Activated CD4-positive, alpha-beta T cell treated with anti-CD3 and anti-CD28 coated beads for 24 hours (primary cell): ENCODE results near the gene MDGA2.
"Not testable (repeated sequence)": the region's sequence is repeated elsewhere in the genome, so short reads cannot be mapped to it uniquely, and the experiment has no call there.

Experiments
- DNase-seq, 2 donors: peaks; one replicate each; pipeline ENCODE4 v3.0.0-alpha.2; 2020; ENCODE audit warnings: low read depth in 2 of 2

The MDGA2 gene

DNA sequence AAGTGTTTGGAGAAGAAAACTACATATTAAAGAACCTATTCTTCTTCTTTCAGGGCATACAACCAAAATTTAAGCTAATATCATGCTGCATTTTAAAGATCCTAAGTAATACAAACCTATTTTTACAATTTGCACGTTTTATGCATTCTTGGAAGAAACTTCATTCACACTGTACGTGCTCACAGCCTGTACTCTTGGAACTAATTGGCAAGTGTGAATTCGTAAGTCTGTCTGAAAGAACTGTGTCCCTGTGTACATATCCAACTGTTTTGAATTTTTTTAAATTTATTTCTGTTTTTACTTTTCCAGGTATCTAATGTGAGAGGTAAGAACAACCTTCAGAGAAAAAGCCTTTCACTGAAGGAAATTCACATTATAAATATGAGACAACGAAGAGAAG, 347.0 kb downstream of the MDGA2 start:
- DNase-seq = no peak

DNA sequence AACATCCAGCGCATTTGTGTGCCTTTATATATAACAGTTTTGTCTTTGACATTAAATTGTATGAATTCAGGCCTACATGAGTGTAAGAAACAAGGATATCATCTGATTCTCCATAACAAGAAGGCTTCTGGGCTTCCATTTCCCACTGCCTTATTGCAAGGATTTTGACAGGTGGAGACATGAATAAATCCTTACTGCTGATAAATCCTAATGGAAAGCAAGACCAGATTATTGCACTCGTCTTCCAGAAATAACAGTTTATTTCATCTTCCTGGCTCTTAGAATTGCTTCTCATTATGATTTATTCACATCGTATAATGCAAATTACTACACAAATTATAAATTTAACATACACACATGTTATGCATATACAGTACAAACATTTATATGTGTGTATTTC, 348.1 kb downstream of the MDGA2 start:
- DNase-seq = no peak

DNA sequence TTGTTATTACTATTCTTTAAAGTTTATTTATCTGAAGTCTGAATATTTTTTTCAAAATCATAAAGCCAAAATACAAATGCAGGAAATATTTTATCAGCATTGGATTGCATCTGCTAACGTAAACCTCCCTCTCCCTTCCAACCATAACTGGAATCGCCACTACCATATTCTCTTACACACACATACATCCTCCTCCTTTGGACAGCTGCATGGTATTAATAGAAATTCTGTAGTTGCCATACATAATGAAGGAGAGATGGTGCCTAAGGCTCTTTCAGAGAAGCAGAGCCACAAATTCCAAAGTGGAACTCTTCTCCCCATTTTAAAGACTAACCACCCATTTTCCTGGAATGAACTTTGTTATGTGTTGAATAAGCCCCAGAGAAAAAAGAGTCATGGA, 352.7 kb downstream of the MDGA2 start:
- DNase-seq = no peak

DNA sequence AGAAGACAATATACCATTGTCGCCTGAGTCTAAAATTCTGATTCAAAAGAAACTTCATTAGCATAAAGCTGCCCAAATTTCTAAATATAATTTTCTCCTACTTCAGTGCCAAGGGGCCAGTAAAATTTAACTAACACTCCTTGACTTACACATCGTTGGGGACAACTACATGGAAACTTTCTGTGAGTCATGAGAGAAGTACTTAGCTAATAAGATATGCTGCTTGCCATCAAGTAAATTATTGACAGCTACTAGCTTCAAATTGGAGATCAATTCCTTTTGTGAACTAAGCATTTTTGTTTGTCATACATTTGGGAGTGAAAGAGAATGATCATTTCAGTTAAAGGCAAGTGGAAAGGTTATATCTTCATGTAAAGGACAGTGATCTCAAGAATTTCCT, 373.3 kb downstream of the MDGA2 start:
- no peak for DNase-seq

GRCh38 chr14:47300796-47301195, 374.6 kb downstream of the MDGA2 start:
- no peak for DNase-seq

DNA sequence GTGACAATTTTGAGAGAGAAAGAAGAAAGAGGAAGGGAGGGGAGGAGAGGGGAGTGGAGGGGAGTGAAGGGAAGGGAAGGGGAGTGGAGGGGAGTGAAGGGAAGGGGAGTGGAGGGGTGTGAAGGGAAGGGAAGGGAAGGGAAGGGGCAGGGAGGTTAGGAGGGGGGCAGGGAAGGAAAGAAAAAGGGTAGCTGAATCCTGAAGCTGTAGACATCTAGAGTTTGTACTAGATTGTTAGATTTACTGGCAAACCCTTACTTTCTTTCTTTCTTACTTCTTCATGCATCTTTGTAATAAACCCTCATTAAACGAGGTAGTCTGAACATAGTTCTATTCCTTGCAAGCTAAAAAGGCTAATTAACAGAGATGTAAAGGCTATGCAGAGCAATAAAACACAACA, 378.0 kb downstream of the MDGA2 start:
- DNase-seq = no peak

DNA sequence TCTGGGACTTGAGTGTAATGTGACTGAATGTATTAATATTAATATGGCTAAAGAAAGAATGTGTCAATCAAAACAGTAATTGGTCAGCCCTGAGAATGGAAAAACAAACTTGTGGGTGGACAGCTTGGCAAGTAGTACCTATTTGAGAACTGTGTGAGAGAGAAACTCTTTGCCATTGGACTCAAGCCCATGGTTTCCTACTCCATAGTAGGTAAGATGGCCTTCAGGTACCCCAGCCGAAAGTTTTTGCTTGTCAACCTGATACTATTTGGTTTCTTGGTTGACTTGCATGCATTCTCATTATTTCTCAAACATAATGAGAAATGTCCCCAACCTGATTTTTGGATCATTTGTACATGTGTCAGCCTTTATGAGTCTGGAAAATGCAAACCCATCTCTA, 391.1 kb downstream of the MDGA2 start:
- no peak for DNase-seq

DNA sequence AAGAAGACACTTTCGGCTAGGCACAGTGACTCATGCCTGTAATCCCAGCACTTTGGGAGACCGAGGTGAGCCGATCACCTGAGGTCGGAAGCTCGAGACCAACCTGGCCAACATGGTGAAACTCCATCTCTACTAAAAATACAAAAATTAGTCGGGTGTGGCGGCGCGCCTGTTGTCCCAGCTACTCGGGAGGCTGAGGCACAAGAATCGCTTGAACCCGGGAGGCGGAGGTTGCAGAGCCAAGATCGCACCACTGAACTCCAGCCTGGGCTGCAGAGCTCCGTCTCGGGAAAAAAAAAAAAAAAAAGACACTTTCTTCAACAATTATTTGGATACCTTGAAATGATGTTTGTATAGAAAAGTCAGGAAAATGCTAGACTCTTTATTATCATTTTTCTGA, 393.6 kb downstream of the MDGA2 start:
- DNase-seq = not testable (repeated sequence)

DNA sequence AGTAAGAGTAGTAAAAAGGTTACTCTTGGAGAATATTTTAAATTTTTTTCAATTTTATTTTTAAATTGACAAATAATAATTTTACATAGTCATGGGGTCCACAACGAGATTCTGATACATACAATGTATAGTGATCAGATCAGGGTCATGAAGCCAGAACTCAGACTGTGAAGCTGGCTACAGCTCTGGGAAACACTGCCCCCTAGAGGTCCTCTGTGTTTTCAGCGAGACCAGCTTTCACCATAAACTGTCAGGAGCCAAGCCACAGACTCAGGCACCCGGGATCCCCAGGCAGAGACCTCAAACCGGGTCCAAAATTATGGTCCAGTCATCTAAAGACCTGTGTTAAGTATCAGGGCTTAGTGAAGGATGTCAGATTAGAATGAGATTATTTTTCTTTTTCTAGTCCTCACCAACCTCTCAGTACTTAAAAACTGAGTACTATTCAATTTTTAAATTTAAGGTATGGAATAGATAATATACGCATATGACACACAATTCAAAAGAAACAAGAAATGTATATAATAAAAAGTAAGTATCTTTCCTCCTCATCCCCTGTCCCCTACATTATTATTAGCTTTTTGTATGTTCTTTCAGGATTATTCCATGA, 397.1 kb downstream of the MDGA2 start:
- peak; percentile 6 to 15 for DNase-seq

- no peak for DNase-seq
These were observed 397.7 kb downstream of the MDGA2 start for GRCh38 chr14:47277703-47278102.

- no peak for DNase-seq
These were observed 398.5 kb downstream of the MDGA2 start for GRCh38 chr14:47276931-47277330.

- DNase-seq = no peak
These were observed 401.5 kb downstream of the MDGA2 start for GRCh38 chr14:47273939-47274338.

DNA sequence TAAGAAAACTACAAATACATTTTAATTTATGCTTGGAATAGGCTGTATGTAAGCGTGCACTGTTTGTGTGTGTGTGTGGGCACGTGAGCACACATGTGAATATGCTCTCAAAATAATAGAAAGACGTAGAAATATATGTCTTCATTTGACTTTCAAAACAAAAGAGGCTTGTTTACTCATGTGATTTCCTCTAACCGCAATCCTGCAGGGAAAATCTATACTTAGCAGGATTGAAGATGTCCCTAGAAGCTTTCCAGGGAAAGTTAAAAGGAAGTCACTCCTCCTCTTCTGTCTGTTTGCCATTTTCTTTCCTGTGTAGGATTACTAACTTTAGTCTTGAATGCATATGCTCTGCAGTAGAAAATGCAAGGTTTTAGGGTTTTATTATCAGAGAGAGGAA, 404.7 kb downstream of the MDGA2 start:
- no peak for DNase-seq

- no peak for DNase-seq
These were observed 405.5 kb downstream of the MDGA2 start for GRCh38 chr14:47269756-47270492.

- DNase-seq = no peak
These were observed 410.6 kb downstream of the MDGA2 start for GRCh38 chr14:47264842-47265241.

- no peak for DNase-seq
These were observed 412.6 kb downstream of the MDGA2 start for GRCh38 chr14:47262801-47263200.

- no peak for DNase-seq
These were observed 414.1 kb downstream of the MDGA2 start for GRCh38 chr14:47261350-47261749.

DNA sequence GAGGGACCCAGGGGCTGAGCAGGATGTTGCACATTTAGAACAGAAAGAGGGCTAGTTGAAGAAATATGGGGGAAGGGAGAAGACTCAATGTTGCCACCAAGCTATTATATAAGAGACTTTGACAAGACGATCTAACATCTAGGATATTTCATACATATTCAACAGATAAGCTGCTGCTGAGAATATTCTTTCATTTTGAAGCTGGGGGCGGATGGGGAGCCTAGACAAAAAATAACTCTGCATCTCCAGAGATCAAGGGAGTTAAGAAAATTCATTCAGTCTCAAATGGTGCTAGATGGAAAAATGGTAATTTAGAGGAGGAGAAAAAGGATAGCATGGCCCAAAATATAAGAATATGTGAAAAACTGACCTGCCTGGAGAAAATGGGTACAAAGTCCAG, 415.6 kb downstream of the MDGA2 start:
- no peak for DNase-seq

DNA sequence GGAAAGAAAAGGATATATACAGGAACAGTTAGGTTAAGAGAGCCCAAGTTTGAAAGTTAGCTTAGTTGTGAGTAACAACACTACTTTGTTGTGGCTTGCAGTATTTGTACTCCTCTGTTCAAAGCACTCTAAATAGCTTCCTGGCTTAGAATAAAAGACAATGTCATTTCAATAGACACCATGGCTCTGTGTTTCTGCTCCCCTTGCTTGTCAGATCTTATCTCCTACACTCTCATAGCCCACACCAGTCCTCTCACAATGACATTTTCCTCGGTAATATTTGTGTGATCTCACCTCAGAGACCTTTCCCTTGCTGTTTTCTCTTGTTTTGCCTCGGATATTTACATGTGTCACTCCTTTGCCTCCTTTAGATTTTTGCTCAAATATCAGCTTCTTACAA, 418.4 kb downstream of the MDGA2 start:
- DNase-seq = no peak

DNA sequence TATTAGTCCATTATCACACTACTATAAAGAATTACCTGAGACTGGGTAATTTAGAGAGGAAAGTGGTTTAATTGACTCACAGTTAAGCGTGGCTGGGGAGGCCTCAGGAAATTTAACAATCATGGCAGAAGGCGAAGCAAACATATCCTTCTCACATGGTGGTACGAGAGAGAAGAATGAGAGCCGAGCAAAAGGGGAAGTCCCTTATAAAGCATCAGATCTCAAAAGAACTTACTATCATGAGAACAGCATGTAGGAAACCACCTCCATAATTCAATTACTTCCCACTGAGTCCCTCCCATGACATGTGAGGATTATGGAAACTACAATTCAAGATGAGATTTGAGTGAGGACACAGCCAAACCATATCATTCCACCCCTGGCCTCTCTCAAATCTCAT, 422.6 kb downstream of the MDGA2 start:
- no peak for DNase-seq

- DNase-seq = no peak
These were observed 429.0 kb downstream of the MDGA2 start for GRCh38 chr14:47246367-47246766.

GRCh38 chr14:47242579-47242978, 432.8 kb downstream of the MDGA2 start:
- not testable (repeated sequence) for DNase-seq

DNA sequence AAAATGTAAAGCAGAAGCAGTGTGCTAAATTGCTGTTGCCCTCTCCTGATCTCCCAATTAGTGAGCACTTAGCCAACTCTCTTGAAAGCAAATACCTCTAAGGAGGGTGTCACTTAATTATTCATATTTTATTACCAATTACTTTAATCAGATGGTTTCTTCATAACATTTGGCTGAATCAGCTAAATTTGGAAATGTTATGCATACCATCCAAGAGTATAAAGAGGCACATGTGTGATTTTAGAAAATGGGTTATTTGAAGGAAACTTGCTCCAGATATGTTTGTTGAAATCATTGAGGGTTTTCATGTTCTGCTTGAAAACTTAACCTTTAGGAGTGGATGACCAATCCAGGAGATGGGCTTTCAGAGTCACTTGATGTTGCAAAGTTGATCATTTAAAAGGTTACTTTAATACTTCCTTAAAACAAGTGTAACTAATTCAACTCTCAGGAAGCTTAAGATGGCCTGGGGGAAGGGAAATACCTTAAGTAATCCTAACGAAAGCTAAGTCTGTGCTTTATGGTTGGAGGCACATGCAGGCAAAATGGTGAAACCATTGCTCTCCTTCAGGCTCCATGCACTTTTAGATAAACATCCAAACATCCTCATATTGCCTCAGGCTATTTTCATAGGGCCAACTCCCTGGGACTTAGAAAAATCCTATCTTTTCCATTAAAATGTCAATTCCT, 434.5 kb downstream of the MDGA2 start:
- no peak for DNase-seq
